Heart left ventricle (tissue), 13 donors: ENCODE data around the gene FAAH2.

Experiments used
- CTCF ChIP-seq, 12 donors: fragments of 200-600 bp; sonication (generic) in 4 of 12; IDR thresholded peaks; one replicate each; pipeline versions ENCODE4 v1.5.0 to v1.8.0; 2018 to 2022; ENCODE audit warnings: antibody characterized with exemption in 12 of 12, mild to moderate bottlenecking in 5 of 12
- POLR2A ChIP-seq, 2 donors: fragments of 450-650 bp; IDR thresholded peaks; one replicate each; pipeline ENCODE4 v1.6.1; 2017; ENCODE audit warnings: antibody characterized with exemption in 2 of 2, mild to moderate bottlenecking in 2 of 2, moderate library complexity in 2 of 2
- donor health status: ischemic (EF 13 %, LVEDD 7.1; RV severe dilation, severe dysfunction).
- donor health status: DM: no; HTN: yes; CAD: no.
- donor health status: DM: no; HTN: no; CAD: no.
- donor health status: ischemic (EF 25% LVEDD 6.9; RV normal size, moderate dysfunction).
- donor health status: ischemic (EF 25% LVEDD 5.7; RV mildly dilated, moderate dysfunction).
- donor health status: ischemic (EF 35%, LVEDD 5.7; RV mildly dilated, moderate dysfunction).
- donor health status: nonischemic (EF 11% LVEDD 7.7; RV severe dilation, severe dysfunction).
- donor health status: DM: yes; HTN: yes; CAD: no.
- donor health status: PGD.
- donor health status: ischemic (EF 29% LVEDD 5.4; RV normal size, mild dysfunction).
- donor health status: nonischemic (EF 23%, LVEDD 6.1; RV moderate dilation, normal function).

DNA sequence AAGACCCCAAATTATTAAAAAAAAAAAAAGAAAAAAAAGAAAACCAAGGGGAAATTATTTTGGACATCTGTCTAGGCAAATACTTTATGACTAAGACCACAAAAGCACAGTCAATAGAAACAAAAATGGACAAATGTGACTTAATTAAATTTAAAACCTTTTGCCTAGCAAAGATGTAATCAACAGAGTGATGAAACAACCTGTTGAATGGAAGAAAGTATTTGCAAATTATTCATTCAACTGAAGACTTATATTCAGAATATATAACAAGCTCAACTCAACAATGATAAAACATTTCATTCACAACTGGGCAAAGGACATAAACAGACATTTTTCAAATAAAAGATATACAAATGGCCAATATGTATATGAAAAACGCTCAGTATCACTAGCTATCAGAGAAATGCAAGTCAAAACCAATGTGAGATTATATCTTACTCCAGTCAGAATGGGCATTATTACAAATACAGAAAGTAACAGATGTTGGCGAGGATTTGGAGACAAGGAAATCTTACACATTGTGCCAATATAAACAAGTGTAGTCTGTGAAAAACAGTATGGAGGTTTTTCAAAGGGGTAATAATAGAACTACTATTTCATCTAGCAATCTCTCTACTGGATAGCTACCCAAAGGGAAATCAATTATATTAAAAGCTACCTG lies 67.1 kb downstream of the FAAH2 start:
- TF ChIP-seq CTCF (IDR thresholded peaks at IDR 0.05) (no peak), POLR2A (IDR thresholded peaks at IDR 0.05) (no peak)
